HG03280 (cell line): ENCODE data around the gene KCNC1.

Experiments
- ATAC-seq: cut with Tn5 transposase; IDR thresholded peaks from one replicate; pipeline ENCODE4 v1.9.1; 2021; ENCODE audit warnings: mild to moderate bottlenecking, moderate library complexity; ENCODE audit not compliant: unreplicated experiment

Gene KCNC1

DNA sequence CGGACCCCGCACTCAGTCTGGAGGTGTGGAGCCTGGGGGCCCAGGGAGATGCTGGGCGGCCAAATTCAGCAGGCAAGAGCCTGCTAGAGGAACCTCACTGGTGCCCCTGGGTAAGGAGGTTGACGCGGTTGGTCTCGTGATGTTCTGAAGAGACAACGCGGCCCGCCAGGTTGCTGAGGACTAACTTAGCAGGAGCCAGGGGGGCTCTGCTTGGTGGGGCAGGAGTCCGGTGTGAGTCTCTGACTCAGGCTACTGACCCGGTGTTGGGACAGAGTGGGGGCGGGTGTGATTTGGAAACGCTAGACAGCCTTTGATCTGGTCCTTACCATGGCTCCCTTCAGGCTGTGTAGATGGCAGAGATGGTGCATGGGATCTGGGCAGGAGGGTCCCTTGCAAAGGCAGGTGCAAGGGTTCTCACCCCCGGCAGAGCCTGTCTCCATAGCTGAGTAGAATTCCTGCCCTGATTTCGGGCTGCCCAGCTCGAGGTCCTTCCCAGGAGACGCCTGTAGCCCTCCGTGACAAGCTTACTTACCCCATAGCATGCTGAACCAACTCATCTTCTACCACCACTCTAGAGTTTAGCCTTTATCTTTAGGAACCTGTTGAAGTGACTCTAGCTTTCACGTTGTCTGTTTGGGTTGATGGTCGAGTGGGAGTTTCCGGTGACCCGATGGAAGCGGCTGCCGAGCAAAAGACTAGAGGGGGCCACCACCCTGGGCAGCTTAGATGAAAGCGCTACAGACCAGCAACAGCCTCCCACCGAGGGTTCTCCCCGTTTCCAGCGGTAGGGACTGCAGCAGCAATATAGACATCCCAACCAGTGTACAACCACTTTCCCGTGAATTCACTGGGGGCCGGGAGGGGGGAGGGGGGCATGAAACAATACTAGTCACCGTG, 38.4 kb downstream of the KCNC1 start:
- no peak for ATAC-seq

DNA sequence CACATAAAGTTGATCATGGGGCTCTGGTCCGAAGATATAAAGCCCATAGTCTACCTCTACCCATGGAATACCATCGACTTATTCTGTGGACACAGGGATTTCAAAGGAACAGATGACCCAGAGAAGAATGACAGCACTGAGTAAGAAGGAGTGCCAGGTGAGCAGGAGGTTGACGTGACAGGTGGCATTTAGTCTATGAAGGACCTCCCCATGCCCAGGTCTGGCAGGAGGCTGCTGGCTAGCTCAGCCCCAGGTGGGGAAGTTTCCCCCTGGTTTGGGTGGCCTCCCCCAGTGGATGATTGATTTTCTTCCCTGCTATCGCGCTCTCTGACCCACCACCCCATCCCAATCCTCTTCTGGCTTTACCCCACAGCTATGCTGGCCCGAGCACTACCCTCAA, 39.1 kb downstream of the KCNC1 start:
- ATAC-seq = no peak

DNA sequence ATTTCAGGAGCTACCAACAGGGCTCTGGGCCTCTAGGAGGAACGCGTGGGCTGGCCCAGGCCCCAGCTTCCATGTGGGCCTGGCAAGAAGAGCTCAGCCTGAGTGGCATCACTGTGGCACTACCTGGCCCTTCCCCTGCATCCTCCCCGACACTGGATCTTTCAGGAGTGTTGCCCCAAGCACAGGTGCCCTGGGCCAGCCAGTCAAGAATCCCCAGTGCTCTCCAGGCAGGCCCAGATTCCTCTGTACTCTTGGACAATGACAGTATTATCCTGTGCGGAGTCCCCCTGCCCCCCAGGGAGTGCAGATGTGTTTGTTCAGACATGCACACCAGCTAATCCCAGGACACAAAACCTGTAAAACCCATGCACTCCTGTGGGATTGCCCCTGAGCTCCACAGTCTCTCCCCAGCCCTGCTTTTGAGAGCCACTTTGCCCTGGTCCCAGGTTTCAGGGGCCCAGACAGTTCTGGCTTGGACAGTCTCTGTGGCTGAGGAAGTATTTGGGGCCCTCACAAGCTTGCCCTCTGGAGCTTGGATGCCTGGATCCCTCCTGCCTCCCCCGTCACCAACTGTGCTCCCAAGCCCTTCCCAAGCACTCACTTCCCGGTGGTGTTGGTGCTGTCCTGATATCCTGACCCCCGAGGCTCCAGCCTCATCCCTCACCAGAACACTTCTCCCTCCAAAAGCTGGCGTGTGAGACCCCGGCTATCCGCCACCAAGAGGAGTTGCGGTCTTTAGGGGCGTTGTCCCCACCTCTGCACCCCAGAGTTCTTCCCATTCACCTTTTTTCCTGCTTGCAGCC, 39.9 kb downstream of the KCNC1 start:
- ATAC-seq = no peak

DNA sequence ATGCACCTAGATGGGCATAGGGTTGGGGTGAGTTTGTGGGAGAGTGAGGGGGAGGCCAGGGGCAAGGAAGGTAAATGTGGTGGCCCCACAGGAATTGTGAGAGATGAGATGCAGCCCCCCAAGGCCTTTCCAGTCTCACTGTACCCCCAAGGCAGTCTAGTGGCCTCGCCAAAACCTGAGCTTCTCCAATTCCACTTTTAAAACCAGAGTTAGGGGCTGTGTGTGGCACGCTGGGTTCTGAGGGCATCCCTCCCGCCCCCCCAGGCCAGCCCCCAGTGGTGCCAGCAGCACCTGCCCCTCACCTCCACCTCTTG, 40.4 kb downstream of the KCNC1 start:
- ATAC-seq = no peak

DNA sequence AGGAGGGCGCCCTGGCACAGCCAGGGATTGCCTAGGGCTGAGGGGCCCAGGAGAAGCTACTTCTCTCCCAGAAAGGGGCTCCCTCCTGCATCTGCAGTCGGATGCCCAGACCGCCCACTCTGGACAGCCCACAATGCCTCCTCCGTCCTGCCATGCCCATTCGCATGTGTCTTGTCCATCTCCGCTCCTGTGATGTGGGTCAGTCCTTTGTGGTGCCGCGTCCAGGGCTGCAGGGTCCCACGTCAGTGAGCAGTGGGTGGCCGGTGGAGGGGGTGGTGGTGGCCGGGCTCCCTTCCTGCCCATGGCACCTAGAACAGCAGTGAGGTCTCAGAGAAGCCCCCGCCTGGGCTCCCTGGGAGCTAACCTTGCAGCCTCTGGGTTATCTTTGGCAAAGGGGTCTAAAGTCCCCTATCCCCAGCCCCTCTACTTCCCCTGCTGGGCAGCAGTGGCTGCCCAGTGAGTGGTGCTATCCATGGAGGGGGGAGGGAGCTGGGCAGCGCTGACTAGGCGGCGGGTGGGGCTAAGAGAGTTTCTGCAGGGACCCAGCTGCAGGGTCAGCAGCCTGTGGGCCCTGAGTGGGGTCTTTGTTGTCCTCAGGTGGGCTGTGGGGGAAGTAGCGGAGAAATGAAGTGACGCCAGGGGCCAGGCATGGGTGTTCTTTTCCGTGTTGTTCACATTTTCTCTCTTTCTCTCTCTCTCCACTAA, 41.1 kb downstream of the KCNC1 start:
- no peak for ATAC-seq

GRCh38 chr11:17776212-17776875, 41.8 kb downstream of the KCNC1 start:
- ATAC-seq = no peak

GRCh38 chr11:17777086-17777737, 42.6 kb downstream of the KCNC1 start:
- no peak for ATAC-seq

GRCh38 chr11:17777738-17778091, 43.1 kb downstream of the KCNC1 start:
- no peak for ATAC-seq

DNA sequence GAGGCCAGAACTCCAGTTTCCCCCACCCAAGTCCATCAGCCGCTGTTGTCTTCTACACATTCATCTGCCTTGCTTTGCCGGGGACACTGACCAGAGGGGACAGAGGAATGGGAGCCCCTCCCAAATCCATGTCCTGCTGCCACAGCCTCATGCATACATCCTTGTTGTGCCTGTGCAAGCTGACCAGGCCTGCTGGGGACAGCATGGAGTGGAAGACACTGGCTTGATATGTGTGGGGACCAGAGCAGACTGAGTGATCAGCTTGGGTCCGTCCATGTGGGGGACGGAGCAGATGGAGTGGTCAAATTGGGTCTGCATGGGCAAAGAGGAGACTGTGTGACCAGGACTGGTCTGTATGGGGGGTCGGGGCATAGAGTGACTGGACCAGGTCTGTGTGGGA, 43.8 kb downstream of the KCNC1 start:
- no peak for ATAC-seq

- ATAC-seq = no peak
Measured at GRCh38 chr11:17778956-17779860, 44.6 kb downstream of the KCNC1 start.

DNA sequence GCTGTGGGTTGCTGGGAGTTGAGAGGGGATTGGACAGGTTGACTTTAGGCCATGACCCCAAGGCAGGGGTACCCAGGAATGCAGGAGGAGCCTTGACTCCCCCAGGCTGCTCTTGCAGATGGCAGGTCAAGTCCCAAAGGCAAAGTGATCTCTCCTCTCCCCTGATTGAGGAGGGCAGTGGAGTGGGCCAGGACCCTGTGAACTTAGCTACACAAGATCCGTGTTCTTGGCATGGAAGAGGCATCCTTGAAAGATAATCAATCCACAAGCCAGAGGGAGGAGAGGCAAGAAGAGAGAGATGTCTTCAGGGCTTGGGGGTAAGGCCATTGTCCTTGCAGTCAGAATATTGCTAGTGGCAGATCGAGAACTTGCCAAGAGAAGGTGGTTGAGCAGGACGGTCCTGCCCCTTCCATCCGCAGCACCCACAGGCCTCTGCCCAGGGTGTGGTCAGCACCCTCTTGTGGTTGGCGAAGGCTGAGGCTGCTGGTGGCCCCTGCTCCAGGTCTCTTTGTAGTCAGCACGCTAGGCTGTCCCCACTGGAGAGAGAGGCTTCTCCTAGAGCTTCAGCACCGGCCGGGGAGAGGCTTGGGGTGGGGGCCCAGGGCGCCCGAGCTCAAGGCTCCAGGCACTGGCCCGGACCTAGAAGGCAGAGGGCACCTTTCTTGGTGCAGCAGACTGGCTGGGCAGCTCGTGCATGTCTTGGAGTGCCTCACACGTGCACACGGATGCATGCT, 45.4 kb downstream of the KCNC1 start:
- no peak for ATAC-seq

DNA sequence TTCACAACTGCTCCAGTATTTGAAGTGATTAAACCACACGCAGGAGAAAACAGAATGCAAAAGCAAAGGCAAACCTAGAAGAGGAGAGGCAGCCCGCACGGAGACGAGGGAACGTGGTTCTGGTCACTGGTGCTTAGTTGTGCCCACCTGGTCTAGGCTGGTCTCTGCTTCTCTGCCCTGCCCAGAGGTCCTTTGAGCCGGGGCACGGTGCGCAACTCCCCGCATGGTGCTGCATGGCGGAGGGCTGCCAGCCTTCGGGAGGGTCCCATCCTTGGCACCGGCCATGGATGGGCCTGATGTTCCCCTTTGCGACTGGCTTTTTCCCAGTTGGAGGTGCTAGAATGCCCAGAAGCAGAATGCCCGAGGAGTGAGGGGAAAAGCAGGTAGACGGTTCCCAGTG, 46.1 kb downstream of the KCNC1 start:
- ATAC-seq = no peak

- ATAC-seq = no peak
Measured at GRCh38 chr11:17781221-17781620, 46.6 kb downstream of the KCNC1 start.

DNA sequence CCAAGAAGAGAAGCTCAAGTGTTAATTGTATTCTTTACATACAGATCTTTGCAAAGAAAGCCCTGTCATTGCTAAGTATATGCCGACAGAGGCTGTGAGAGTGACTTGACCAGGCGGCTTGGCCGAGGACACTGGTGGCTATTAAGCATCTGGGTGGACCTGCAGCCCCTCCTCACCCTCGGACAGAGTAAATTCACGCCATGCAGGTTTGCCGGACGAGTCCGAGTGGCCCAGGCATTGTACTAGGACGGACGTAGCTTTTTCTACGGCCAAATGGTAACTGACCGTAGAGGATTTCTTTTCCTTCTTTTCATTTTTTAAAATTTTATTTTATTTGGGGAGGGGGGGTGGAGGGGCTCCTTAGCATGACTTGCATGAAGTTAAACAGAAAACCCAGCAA, 47.0 kb downstream of the KCNC1 start:
- no peak for ATAC-seq

DNA sequence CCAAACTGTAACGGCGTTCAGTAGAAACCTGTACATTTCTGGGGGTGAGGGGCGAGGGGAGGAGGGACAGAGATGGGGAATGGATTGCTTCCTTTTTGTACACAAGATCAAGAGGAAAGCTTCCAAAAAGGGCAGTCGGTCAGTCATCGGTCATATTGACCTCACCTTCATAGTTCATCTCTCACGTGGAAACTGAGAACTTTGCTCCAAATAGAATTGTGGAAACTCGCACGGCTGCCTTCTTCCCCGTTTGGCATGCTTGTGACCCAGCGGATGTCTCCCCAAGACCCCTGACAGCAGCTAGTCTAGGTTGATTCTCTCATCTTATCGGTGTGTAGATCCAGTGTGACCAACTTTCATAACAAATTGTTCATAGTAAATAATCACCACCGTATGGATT, 47.6 kb downstream of the KCNC1 start:
- no peak for ATAC-seq

- ATAC-seq = no peak
Measured at GRCh38 chr11:17782603-17783337, 48.2 kb downstream of the KCNC1 start.

DNA sequence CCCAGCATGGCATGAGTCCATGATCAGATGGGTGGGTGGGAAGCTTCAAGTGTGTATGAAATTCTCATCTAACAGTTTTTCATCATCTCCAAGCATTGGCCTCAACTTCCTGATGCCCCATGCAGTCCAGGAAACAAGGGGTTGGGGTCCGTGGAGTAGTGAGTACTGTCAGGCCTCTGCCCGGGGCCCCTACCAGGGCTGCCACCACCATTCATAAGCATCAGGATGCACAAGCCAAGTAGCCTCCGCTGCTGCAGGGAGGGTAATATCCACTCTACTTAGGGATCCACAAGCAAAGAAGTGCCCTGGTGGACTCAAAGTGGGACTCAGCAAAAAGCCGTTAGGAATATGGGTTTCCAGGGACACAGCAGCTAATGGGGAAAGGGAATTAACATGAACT, 49.3 kb downstream of the KCNC1 start:
- ATAC-seq = no peak

GRCh38 chr11:17786824-17787525, 52.4 kb downstream of the KCNC1 start:
- ATAC-seq = no peak
